Cerebellar cortex (tissue), 1 donor: Measurements from ENCODE around the gene RD3L.

Experiments
- DNase-seq: peaks from one replicate; pipeline ENCODE4 v3.0.0-alpha.2; 2015; ENCODE audit warnings: low spot score

The RD3L gene

GRCh38 chr14:103894723-103895059 is 47.6 kb downstream of the RD3L start:
- no peak for DNase-seq

- no peak for DNase-seq
Measured at GRCh38 chr14:103894034-103894722, 48.2 kb downstream of the RD3L start.

DNA sequence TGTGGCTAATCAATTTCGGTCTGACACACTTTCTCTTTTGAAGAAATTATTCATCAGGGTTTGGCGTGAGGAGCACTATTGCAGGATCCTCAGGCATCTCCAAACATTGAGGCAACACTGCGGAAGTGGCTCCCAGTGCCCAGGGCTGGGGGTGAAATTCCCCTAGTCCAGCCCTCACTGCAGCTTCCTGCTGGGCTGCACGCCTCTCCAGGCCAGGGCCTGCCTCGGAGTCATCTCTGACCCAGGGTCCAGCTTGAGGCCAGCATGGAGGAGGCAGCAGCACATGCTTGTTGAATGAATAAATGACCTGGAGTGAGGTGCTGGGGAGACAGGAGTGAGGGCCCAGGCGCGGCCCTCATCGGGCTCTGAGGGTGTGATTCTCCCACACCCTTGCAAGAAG is 50.1 kb downstream of the RD3L start:
- DNase-seq = no peak

- DNase-seq = no peak
Measured at GRCh38 chr14:103891667-103892215, 50.6 kb downstream of the RD3L start.

GRCh38 chr14:103890821-103891666 is 51.3 kb downstream of the RD3L start:
- DNase-seq = no peak
